ENCODE measurements around the gene SLC6A16. TPM values are rescaled to one million over a fixed set of nuclear protein-coding genes. Genes with fewer than 3 reads are reported as not detected.

SLC6A16 gene
- total and polyA plus RNA-seq, 2 experiments from 2014 or later, result 2.8 to 4.0 TPM

- no peaks in the 10 kb centered on the region for H3K9me3 ChIP-seq (ENCODE audit: low read depth)
- no peak overlapping the region for H3K27ac ChIP-seq
- no peak for DNase-seq (ENCODE audit: low read depth in 1 of 2, low spot score in 1 of 2)
- no peak for TF ChIP-seq CTCF (IDR thresholded peaks at IDR 0.05; ENCODE audit: low read depth, low read length)
- H3K4me3 ChIP-seq, result no peak overlapping the region
- peaks cover 77% of the 10 kb centered on the region for H3K36me3 ChIP-seq
- H3K4me1 ChIP-seq (ENCODE audit: low read depth), result no peaks in the 10 kb centered on the region
- no peaks in the 10 kb centered on the region for H3K27me3 ChIP-seq
Observed at GRCh38 chr19:49348305-49349189, 23.6 kb upstream of the SLC6A16 start.

DNA sequence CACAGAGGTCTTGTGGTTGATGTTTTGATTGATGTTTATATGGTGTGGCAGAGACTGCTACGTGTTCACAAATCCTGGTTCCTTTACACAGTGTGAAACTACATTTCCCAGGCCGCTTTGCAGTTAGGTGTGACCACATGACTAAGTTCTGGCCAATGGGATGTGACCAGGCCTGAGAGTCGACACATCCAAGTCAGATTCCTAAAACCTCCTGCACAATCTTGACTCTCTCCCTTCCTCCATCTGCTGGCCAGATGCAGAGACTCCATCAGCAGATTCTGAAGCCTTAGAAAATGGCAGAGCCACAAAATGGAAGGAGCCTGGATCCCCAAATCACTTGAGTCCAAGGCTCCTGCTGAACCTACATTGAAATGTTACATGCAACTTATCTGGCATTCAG lies 22.8 kb upstream of the SLC6A16 start:
- Histone ChIP-seq H3K4me3 (no peak overlapping the region), H3K9me3 (ENCODE audit: low read depth) (no peaks in the 10 kb centered on the region), H3K27ac (no peak overlapping the region), H3K36me3 (peaks cover 78% of the 10 kb centered on the region), H3K4me1 (ENCODE audit: low read depth) (no peaks in the 10 kb centered on the region), H3K27me3 (no peaks in the 10 kb centered on the region)
- DNase-seq (ENCODE audit: low read depth in 1 of 2, low spot score in 1 of 2), result peak; percentile 55 to 67
- TF ChIP-seq CTCF (IDR thresholded peaks at IDR 0.05; ENCODE audit: low read depth, low read length), result peak; percentile 28

DNA sequence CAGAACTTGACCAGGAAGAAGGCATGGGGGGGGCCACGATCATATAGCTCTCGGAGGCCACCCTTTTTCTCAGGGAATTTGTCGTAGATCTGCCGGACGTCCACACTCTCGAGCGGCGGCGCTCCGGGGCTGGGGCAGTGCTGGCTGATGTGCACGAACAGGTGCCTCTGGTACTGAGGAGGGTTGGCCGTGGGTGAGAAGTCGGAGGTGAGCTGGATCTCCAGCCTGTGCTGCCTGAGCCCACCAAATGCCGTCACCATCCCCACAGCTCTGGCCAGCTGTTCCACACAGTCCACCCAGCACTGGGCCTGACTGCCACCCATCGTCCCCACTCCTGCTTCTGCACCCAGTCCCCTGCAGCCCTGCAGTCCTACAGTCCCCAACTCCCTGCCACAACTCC lies 22.2 kb upstream of the SLC6A16 start:
- TF ChIP-seq CTCF (IDR thresholded peaks at IDR 0.05; ENCODE audit: low read depth, low read length), result no peak
- peaks cover 83% of the 10 kb centered on the region for H3K36me3 ChIP-seq
- no peak overlapping the region for H3K27ac ChIP-seq
- H3K9me3 ChIP-seq (ENCODE audit: low read depth), result no peaks in the 10 kb centered on the region
- DNase-seq (ENCODE audit: low read depth in 1 of 2, low spot score in 1 of 2), result no peak
- H3K4me1 ChIP-seq (ENCODE audit: low read depth), result no peaks in the 10 kb centered on the region
- H3K27me3 ChIP-seq, result no peaks in the 10 kb centered on the region
- H3K4me3 ChIP-seq, result no peak overlapping the region

GRCh38 chr19:49344505-49345423 lies 19.8 kb upstream of the SLC6A16 start:
- DNase-seq (ENCODE audit: low read depth in 1 of 2, low spot score in 1 of 2), result no peak
- Histone ChIP-seq H3K27me3 (no peaks in the 10 kb centered on the region), H3K27ac (no peak overlapping the region), H3K9me3 (ENCODE audit: low read depth) (no peaks in the 10 kb centered on the region), H3K4me1 (ENCODE audit: low read depth) (no peaks in the 10 kb centered on the region), H3K36me3 (peaks cover 78% of the 10 kb centered on the region), H3K4me3 (no peak overlapping the region)
- TF ChIP-seq CTCF (IDR thresholded peaks at IDR 0.05; ENCODE audit: low read depth, low read length), result no peak

DNA sequence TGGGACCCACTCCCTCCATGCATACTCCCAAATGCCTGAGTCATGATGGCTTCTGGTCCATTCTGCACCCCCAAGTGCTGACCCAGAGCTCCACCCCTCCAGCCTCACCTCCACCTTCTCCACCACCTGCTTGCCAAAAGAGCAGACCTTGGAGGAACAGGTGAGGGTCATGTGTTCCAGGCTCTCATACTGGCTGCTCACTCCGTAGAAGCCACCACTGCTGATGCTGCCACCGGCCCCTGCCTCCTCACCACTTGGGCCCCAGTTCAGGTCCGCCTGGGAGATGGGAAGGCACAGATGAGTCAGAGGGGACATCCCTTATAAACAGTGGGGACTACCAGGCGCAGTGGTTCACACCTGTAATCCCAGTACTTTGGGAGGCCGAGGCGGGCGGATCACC lies 18.1 kb upstream of the SLC6A16 start:
- no peaks in the 10 kb centered on the region for H3K9me3 ChIP-seq (ENCODE audit: low read depth)
- no peak for TF ChIP-seq CTCF (IDR thresholded peaks at IDR 0.05; ENCODE audit: low read depth, low read length)
- no peak overlapping the region for H3K4me3 ChIP-seq
- peaks cover 66% of the 10 kb centered on the region for H3K36me3 ChIP-seq
- H3K27ac ChIP-seq, result no peak overlapping the region
- no peaks in the 10 kb centered on the region for H3K27me3 ChIP-seq
- DNase-seq (ENCODE audit: low read depth in 1 of 2, low spot score in 1 of 2), result no peak
- H3K4me1 ChIP-seq (ENCODE audit: low read depth), result no peaks in the 10 kb centered on the region

All from cardiac muscle cell (in vitro differentiated cells and primary cell).